ENCODE results near the gene DPP9.

DPP9 gene

GRCh38 chr19:4699826-4700692, 23.6 kb downstream of the DPP9 start:
- ChIA-PET CTCF (no interaction called here), POLR2A (no interaction called here)
- TF ChIP-seq, protein P1, sequence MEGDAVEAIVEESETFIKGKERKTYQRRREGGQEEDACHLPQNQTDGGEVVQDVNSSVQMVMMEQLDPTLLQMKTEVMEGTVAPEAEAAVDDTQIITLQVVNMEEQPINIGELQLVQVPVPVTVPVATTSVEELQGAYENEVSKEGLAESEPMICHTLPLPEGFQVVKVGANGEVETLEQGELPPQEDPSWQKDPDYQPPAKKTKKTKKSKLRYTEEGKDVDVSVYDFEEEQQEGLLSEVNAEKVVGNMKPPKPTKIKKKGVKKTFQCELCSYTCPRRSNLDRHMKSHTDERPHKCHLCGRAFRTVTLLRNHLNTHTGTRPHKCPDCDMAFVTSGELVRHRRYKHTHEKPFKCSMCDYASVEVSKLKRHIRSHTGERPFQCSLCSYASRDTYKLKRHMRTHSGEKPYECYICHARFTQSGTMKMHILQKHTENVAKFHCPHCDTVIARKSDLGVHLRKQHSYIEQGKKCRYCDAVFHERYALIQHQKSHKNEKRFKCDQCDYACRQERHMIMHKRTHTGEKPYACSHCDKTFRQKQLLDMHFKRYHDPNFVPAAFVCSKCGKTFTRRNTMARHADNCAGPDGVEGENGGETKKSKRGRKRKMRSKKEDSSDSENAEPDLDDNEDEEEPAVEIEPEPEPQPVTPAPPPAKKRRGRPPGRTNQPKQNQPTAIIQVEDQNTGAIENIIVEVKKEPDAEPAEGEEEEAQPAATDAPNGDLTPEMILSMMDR (IDR thresholded peaks at IDR 0.05; ENCODE audit: control extremely low read depth, extremely low read depth, low read depth, missing control alignments) = no peak
- no peak for DNase-seq (ENCODE audit: extremely low spot score)

GRCh38 chr19:4697304-4697703, 26.3 kb downstream of the DPP9 start:
- ChIA-PET CTCF (interaction anchor here (0.9 kb wide), 1 partner anchor 10 kb away, joined by 3 read pairs; no protein-coding TSS in a partner anchor), POLR2A (no interaction called here)

GRCh38 chr19:4695224-4695731, 28.4 kb downstream of the DPP9 start:
- TF ChIP-seq, protein P1 (IDR thresholded peaks at IDR 0.05; ENCODE audit: control extremely low read depth, extremely low read depth, low read depth, missing control alignments) = no peak
- no peak for DNase-seq (ENCODE audit: extremely low spot score)
- ChIA-PET CTCF (no interaction called here), POLR2A (no interaction called here)

More at GRCh38 chr19:4697304-4697703, 26.3 kb downstream of the DPP9 start:
- DNase-seq (ENCODE audit: extremely low spot score) = no peak
- TF ChIP-seq, protein P1 (IDR thresholded peaks at IDR 0.05; ENCODE audit: control extremely low read depth, extremely low read depth, low read depth, missing control alignments) = no peak

- no peak for DNase-seq (ENCODE audit: extremely low spot score)
- TF ChIP-seq, protein P1 (IDR thresholded peaks at IDR 0.05; ENCODE audit: control extremely low read depth, extremely low read depth, low read depth, missing control alignments) = no peak
- ChIA-PET POLR2A (no interaction called here), CTCF (no interaction called here)
Measured at GRCh38 chr19:4694211-4694987, 29.2 kb downstream of the DPP9 start.

DNA sequence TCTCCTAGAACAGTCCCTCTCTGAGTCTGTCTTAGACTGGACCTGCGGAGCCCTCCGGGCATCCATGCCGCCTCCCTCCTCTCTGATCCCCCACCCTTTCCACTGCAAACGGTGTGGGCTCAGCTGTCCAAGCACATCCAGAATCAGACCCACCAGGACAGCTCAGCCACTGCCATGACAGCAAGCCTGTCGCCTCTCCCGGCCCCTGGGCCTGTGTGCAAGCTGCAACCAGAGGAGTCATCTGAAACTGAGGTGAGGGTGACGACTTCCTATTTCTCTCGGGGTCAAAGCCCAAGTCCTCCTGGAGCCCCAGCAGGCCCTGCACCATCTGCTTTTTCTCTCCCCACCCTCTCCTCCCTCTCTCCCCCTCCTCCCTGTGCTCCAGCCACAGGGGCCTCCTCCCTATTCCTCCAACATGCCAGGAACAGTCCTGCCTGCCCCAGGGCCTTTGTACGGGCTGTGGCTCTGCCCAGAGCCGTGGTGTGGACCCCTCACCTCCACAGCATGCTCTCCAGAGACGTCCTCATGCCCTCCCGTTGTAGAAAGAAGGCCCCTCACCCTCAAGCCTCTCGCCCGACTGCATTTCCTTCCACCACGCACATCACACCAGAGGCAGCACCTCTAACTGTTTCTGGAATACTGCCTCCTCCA, 30.0 kb downstream of the DPP9 start:
- TF ChIP-seq, protein P1 (IDR thresholded peaks at IDR 0.05; ENCODE audit: control extremely low read depth, extremely low read depth, low read depth, missing control alignments) = no peak
- CTCF ChIA-PET = no interaction called here
- DNase-seq (ENCODE audit: extremely low spot score) = no peak
- POLR2A ChIA-PET = no interaction called here

- POLR2A ChIA-PET = no interaction called here
- DNase-seq (ENCODE audit: extremely low spot score) = no peak
- CTCF ChIA-PET = interaction anchor here (0.8 kb wide), 1 partner anchor 57 kb away, joined by 3 read pairs; no protein-coding TSS in a partner anchor
- TF ChIP-seq, protein P1 (IDR thresholded peaks at IDR 0.05; ENCODE audit: control extremely low read depth, extremely low read depth, low read depth, missing control alignments) = no peak
Measured at GRCh38 chr19:4693078-4693350, 30.6 kb downstream of the DPP9 start.

Data from GM10248 (cell line).